ENCODE data around the gene APOF.

DNA sequence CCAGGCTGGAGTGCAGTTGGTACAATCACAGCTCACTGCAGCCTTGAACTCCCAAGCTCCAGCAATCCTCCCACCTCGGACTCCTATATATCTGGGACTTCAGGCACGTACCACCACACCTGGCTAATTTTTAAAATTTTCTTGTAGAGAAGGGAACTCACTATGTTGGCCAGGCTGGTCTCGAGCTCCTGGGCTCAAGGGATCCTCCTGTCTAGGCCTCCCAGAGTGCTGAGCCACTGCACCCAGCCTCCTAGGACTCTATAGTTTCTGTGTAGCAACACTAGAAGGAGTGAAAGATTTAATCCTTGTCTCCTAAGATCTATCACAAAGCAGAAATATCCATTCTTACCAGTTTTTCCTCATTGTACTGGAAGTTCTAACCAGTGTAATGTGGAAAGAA, 4.3 kb upstream of the APOF start:
- TF ChIP-seq, protein P1, sequence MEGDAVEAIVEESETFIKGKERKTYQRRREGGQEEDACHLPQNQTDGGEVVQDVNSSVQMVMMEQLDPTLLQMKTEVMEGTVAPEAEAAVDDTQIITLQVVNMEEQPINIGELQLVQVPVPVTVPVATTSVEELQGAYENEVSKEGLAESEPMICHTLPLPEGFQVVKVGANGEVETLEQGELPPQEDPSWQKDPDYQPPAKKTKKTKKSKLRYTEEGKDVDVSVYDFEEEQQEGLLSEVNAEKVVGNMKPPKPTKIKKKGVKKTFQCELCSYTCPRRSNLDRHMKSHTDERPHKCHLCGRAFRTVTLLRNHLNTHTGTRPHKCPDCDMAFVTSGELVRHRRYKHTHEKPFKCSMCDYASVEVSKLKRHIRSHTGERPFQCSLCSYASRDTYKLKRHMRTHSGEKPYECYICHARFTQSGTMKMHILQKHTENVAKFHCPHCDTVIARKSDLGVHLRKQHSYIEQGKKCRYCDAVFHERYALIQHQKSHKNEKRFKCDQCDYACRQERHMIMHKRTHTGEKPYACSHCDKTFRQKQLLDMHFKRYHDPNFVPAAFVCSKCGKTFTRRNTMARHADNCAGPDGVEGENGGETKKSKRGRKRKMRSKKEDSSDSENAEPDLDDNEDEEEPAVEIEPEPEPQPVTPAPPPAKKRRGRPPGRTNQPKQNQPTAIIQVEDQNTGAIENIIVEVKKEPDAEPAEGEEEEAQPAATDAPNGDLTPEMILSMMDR (IDR thresholded peaks at IDR 0.05; ENCODE audit: low read depth, low read length, poor library complexity, severe bottlenecking), result no peak
- no peak for TF ChIP-seq EZH2phosphoT487 (IDR thresholded peaks at IDR 0.05; ENCODE audit: borderline replicate concordance, low read length)
